Measurements from ENCODE around the gene PRKCE. TPM values are rescaled to one million over a fixed set of nuclear protein-coding genes. Genes with fewer than 3 reads are reported as not detected.

Gene PRKCE
- total and polyA plus RNA-seq, 2 experiments from 2014 or later: 0.94 to 1.2 TPM

GRCh38 chr2:45687964-45688363 lies 36.5 kb downstream of the PRKCE start:
- H4K20me1 ChIP-seq (replicated peaks; ENCODE audit: insufficient read depth): no peaks in the 10 kb centered on the region
- no peak overlapping the region for H3K4me3 ChIP-seq
- H3K79me2 ChIP-seq (replicated peaks; ENCODE audit: insufficient read depth): no peaks in the 10 kb centered on the region
- H2AFZ ChIP-seq: no peak overlapping the region
- H3F3A ChIP-seq (replicated peaks; ENCODE audit: low read depth): no peaks in the 10 kb centered on the region
- H3K27ac ChIP-seq (ENCODE audit: low read depth): no peak overlapping the region
- TF ChIP-seq CREB1 (CRISPR knock-in tag; IDR thresholded peaks at IDR 0.05; ENCODE audit: low read depth) (no peak), POLR2AphosphoS5 (IDR thresholded peaks at IDR 0.05; ENCODE audit: low read depth) (no peak), EZH2phosphoT487 (IDR thresholded peaks at IDR 0.05; ENCODE audit: unreplicated experiment) (no peak), STAT1 (IDR thresholded peaks at IDR 0.05; ENCODE audit: unreplicated experiment) (no peak), NANOG (IDR thresholded peaks at IDR 0.05; ENCODE audit: borderline replicate concordance) (no peak), ETS1 (IDR thresholded peaks at IDR 0.05) (no peak), ZNF114 (CRISPR knock-in tag; IDR thresholded peaks at IDR 0.05) (no peak), ZNF331 (CRISPR knock-in tag; IDR thresholded peaks at IDR 0.05; ENCODE audit: low read depth) (no peak), EZH2 (IDR thresholded peaks at IDR 0.05; ENCODE audit: low read depth, unreplicated experiment) (no peak), JUNB (IDR thresholded peaks at IDR 0.05; ENCODE audit: unreplicated experiment) (no peak)
- TF ChIP-seq, protein P1, sequence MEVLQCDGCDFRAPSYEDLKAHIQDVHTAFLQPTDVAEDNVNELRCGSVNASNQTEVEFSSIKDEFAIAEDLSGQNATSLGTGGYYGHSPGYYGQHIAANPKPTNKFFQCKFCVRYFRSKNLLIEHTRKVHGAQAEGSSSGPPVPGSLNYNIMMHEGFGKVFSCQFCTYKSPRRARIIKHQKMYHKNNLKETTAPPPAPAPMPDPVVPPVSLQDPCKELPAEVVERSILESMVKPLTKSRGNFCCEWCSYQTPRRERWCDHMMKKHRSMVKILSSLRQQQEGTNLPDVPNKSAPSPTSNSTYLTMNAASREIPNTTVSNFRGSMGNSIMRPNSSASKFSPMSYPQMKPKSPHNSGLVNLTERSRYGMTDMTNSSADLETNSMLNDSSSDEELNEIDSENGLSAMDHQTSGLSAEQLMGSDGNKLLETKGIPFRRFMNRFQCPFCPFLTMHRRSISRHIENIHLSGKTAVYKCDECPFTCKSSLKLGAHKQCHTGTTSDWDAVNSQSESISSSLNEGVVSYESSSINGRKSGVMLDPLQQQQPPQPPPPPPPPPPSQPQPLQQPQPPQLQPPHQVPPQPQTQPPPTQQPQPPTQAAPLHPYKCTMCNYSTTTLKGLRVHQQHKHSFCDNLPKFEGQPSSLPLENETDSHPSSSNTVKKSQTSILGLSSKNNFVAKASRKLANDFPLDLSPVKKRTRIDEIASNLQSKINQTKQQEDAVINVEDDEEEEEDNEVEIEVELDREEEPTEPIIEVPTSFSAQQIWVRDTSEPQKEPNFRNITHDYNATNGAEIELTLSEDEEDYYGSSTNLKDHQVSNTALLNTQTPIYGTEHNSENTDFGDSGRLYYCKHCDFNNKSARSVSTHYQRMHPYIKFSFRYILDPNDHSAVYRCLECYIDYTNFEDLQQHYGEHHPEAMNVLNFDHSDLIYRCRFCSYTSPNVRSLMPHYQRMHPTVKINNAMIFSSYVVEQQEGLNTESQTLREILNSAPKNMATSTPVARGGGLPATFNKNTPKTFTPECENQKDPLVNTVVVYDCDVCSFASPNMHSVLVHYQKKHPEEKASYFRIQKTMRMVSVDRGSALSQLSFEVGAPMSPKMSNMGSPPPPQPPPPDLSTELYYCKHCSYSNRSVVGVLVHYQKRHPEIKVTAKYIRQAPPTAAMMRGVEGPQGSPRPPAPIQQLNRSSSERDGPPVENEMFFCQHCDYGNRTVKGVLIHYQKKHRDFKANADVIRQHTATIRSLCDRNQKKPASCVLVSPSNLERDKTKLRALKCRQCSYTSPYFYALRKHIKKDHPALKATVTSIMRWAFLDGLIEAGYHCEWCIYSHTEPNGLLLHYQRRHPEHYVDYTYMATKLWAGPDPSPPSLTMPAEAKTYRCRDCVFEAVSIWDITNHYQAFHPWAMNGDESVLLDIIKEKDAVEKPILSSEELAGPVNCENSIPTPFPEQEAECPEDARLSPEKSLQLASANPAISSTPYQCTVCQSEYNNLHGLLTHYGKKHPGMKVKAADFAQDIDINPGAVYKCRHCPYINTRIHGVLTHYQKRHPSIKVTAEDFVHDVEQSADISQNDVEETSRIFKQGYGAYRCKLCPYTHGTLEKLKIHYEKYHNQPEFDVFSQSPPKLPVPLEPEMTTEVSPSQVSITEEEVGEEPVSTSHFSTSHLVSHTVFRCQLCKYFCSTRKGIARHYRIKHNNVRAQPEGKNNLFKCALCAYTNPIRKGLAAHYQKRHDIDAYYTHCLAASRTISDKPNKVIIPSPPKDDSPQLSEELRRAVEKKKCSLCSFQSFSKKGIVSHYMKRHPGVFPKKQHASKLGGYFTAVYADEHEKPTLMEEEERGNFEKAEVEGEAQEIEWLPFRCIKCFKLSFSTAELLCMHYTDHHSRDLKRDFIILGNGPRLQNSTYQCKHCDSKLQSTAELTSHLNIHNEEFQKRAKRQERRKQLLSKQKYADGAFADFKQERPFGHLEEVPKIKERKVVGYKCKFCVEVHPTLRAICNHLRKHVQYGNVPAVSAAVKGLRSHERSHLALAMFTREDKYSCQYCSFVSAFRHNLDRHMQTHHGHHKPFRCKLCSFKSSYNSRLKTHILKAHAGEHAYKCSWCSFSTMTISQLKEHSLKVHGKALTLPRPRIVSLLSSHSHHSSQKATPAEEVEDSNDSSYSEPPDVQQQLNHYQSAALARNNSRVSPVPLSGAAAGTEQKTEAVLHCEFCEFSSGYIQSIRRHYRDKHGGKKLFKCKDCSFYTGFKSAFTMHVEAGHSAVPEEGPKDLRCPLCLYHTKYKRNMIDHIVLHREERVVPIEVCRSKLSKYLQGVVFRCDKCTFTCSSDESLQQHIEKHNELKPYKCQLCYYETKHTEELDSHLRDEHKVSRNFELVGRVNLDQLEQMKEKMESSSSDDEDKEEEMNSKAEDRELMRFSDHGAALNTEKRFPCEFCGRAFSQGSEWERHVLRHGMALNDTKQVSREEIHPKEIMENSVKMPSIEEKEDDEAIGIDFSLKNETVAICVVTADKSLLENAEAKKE (CRISPR knock-in tag; IDR thresholded peaks at IDR 0.05): no peak
- TF ChIP-seq, protein P2, sequence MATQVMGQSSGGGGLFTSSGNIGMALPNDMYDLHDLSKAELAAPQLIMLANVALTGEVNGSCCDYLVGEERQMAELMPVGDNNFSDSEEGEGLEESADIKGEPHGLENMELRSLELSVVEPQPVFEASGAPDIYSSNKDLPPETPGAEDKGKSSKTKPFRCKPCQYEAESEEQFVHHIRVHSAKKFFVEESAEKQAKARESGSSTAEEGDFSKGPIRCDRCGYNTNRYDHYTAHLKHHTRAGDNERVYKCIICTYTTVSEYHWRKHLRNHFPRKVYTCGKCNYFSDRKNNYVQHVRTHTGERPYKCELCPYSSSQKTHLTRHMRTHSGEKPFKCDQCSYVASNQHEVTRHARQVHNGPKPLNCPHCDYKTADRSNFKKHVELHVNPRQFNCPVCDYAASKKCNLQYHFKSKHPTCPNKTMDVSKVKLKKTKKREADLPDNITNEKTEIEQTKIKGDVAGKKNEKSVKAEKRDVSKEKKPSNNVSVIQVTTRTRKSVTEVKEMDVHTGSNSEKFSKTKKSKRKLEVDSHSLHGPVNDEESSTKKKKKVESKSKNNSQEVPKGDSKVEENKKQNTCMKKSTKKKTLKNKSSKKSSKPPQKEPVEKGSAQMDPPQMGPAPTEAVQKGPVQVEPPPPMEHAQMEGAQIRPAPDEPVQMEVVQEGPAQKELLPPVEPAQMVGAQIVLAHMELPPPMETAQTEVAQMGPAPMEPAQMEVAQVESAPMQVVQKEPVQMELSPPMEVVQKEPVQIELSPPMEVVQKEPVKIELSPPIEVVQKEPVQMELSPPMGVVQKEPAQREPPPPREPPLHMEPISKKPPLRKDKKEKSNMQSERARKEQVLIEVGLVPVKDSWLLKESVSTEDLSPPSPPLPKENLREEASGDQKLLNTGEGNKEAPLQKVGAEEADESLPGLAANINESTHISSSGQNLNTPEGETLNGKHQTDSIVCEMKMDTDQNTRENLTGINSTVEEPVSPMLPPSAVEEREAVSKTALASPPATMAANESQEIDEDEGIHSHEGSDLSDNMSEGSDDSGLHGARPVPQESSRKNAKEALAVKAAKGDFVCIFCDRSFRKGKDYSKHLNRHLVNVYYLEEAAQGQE (IDR thresholded peaks at IDR 0.05; ENCODE audit: unreplicated experiment): no peak
- TF ChIP-seq, protein P3, sequence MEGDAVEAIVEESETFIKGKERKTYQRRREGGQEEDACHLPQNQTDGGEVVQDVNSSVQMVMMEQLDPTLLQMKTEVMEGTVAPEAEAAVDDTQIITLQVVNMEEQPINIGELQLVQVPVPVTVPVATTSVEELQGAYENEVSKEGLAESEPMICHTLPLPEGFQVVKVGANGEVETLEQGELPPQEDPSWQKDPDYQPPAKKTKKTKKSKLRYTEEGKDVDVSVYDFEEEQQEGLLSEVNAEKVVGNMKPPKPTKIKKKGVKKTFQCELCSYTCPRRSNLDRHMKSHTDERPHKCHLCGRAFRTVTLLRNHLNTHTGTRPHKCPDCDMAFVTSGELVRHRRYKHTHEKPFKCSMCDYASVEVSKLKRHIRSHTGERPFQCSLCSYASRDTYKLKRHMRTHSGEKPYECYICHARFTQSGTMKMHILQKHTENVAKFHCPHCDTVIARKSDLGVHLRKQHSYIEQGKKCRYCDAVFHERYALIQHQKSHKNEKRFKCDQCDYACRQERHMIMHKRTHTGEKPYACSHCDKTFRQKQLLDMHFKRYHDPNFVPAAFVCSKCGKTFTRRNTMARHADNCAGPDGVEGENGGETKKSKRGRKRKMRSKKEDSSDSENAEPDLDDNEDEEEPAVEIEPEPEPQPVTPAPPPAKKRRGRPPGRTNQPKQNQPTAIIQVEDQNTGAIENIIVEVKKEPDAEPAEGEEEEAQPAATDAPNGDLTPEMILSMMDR (conservative IDR thresholded peaks at IDR 0.05; ENCODE audit: low read depth in 2 of 2): no peak
- no peaks in the 10 kb centered on the region for H3K36me3 Mint-ChIP-seq (ENCODE audit: low read depth)
- H3K27me3 Mint-ChIP-seq (ENCODE audit: insufficient read depth, low read depth, poor library complexity): no peaks in the 10 kb centered on the region
- H3K4me1 ChIP-seq (ENCODE audit: insufficient read depth): no peaks in the 10 kb centered on the region
- no peak overlapping the region for H3K4me2 ChIP-seq
- H3K4me3 Mint-ChIP-seq: no peak overlapping the region
- ATAC-seq (no peak), DNase-seq (ENCODE audit: low spot score) (no peak)
- no peaks in the 10 kb centered on the region for H3K9me3 Mint-ChIP-seq
- H3K9me2 ChIP-seq (ENCODE audit: insufficient read depth): no peaks in the 10 kb centered on the region
- H3K4me1 Mint-ChIP-seq: peaks cover 5% of the 10 kb centered on the region; the same call in 2 of the 3 replicates
- H3K27ac Mint-ChIP-seq: no peak overlapping the region
- no peaks in the 10 kb centered on the region for H3K36me3 ChIP-seq (ENCODE audit: insufficient read depth)
- no peaks in the 10 kb centered on the region for H3K27me3 ChIP-seq (ENCODE audit: insufficient read depth)
